Vagina (tissue), 2 donors: ENCODE results near the gene KRT1.

ENCODE experiments used
- POLR2A ChIP-seq, 2 donors: fragments of 450-650 bp; IDR thresholded peaks; one replicate each; pipeline ENCODE4 v1.6.1; 2017; ENCODE audit warnings: antibody characterized with exemption in 2 of 2, mild to moderate bottlenecking in 2 of 2, moderate library complexity in 2 of 2
- TF ChIP-seq, protein P1 (sequence below), 3 experiments: fragments of 450-650 bp in 2 of 3; fragments of 200-600 bp in 1 of 3; sonication (generic) in 1 of 3; IDR thresholded peaks; one replicate each; pipeline ENCODE4 v1.5.1; 2017 to 2019; ENCODE audit warnings: antibody characterized with exemption in 3 of 3, mild to moderate bottlenecking in 2 of 3, moderate library complexity in 2 of 3

DNA sequence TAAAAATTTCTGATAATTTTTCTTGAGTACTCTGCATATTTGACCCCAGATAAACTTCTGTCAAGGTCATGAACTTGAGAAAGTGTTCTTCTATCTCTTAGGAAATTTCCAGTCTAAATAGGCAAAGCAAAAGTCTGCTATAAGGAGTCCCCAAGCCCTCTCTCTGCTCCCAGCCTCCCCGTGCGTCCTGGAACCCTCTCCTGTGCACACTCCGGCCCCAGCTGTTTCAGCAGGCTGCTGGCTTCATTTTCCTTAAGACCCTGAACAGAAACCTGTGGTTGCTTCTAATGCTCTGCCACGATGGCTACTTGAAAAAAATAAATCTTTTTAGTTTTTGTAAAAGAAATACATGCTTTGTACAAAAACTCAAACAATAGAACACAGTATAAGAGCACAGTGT lies 42.9 kb downstream of the KRT1 start:
- TF ChIP-seq, protein P1, sequence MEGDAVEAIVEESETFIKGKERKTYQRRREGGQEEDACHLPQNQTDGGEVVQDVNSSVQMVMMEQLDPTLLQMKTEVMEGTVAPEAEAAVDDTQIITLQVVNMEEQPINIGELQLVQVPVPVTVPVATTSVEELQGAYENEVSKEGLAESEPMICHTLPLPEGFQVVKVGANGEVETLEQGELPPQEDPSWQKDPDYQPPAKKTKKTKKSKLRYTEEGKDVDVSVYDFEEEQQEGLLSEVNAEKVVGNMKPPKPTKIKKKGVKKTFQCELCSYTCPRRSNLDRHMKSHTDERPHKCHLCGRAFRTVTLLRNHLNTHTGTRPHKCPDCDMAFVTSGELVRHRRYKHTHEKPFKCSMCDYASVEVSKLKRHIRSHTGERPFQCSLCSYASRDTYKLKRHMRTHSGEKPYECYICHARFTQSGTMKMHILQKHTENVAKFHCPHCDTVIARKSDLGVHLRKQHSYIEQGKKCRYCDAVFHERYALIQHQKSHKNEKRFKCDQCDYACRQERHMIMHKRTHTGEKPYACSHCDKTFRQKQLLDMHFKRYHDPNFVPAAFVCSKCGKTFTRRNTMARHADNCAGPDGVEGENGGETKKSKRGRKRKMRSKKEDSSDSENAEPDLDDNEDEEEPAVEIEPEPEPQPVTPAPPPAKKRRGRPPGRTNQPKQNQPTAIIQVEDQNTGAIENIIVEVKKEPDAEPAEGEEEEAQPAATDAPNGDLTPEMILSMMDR (IDR thresholded peaks at IDR 0.05): no peak
- TF ChIP-seq POLR2A (IDR thresholded peaks at IDR 0.05): no peak
